Mesothelial cell of epicardium (in vitro differentiated cells): ENCODE measurements around the gene DDX25. TPM values are rescaled to one million over a fixed set of nuclear protein-coding genes. Genes with fewer than 3 reads are reported as not detected.

Source experiments
- DNase-seq, 2 experiments: peaks; one replicate each; pipeline ENCODE4 v3.0.0; 2021; ENCODE audit warnings: low spot score in 2 of 2; ENCODE audit not compliant: unreplicated experiment in 2 of 2
- H3K27ac Mint-ChIP-seq: 2 replicates; pipeline ENCODE4 v1.8.0; 2021; ENCODE audit warnings: mixed read lengths
- H3K27me3 Mint-ChIP-seq: 2 replicates; pipeline ENCODE4 v1.8.0; 2021; ENCODE audit warnings: low read depth, mixed read lengths
- H3K36me3 Mint-ChIP-seq: 2 replicates; pipeline ENCODE4 v1.8.0; 2021; ENCODE audit warnings: mixed read lengths
- H3K4me1 Mint-ChIP-seq: 2 replicates; pipeline ENCODE4 v1.8.0; 2021; ENCODE audit warnings: mixed read lengths
- H3K4me3 Mint-ChIP-seq: 2 replicates; pipeline ENCODE4 v1.8.0; 2021; ENCODE audit warnings: mild to moderate bottlenecking, moderate library complexity, mixed read lengths
- H3K9me3 Mint-ChIP-seq: 2 replicates; pipeline ENCODE4 v1.8.0; 2021; ENCODE audit warnings: mixed read lengths
- total RNA-seq: library from RNA; stranded (reverse); gene quantifications from 3 replicates; pipeline ENCODE4 v1.2.1, GENCODE V29; 2021
- TF ChIP-seq, protein P1 (sequence below): fragments of 200-600 bp; sonication (generic); IDR thresholded peaks from one replicate; pipeline ENCODE4 v1.5.0; 2021; ENCODE audit warnings: antibody characterized with exemption; ENCODE audit not compliant: unreplicated experiment

DDX25 gene
- total RNA-seq, 1 donor from 2014 or later, result 0.98 TPM

DNA sequence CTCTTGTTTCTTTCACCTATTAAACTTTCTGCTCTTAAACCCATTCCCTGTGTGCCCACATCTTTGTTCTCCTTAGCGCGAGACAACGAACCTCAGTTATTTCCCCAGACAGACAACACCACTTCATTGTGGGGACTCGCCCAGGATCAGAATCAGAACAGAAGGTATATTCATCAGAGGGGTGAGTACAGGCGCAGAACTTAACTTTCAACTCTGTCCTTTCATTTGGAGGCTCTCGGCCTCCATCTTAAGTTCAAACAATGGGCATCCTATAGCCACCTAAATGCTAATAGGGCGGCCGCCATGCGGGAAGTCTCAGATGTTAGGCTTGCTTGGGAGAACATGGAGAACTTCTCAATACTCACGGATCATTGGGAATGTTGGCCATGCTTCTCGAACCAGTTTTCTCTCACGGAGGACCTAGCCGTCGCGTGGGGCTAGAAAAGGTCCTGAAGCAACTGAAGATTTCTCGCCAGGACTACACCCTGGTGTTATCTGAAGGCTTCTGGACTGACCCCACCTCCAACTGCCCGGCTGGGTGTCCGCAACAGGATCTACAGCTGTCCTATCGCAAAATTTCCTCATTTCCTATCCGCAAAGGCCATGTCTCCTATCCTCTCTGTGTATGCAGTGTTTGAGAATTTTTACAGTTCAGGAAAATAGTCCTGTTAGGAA lies 30.3 kb upstream of the DDX25 start:
- DNase-seq, result no peak
- H3K36me3 Mint-ChIP-seq, result no peaks in the 10 kb centered on the region
- H3K4me3 Mint-ChIP-seq, result peak overlapping the region; percentile 54
- peaks cover 1% of the 10 kb centered on the region for H3K4me1 Mint-ChIP-seq
- TF ChIP-seq, protein P1, sequence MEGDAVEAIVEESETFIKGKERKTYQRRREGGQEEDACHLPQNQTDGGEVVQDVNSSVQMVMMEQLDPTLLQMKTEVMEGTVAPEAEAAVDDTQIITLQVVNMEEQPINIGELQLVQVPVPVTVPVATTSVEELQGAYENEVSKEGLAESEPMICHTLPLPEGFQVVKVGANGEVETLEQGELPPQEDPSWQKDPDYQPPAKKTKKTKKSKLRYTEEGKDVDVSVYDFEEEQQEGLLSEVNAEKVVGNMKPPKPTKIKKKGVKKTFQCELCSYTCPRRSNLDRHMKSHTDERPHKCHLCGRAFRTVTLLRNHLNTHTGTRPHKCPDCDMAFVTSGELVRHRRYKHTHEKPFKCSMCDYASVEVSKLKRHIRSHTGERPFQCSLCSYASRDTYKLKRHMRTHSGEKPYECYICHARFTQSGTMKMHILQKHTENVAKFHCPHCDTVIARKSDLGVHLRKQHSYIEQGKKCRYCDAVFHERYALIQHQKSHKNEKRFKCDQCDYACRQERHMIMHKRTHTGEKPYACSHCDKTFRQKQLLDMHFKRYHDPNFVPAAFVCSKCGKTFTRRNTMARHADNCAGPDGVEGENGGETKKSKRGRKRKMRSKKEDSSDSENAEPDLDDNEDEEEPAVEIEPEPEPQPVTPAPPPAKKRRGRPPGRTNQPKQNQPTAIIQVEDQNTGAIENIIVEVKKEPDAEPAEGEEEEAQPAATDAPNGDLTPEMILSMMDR, result no peak
- H3K27ac Mint-ChIP-seq, result no peak overlapping the region
- peaks cover 15% of the 10 kb centered on the region for H3K27me3 Mint-ChIP-seq
- H3K9me3 Mint-ChIP-seq, result peaks cover 11% of the 10 kb centered on the region

DNA sequence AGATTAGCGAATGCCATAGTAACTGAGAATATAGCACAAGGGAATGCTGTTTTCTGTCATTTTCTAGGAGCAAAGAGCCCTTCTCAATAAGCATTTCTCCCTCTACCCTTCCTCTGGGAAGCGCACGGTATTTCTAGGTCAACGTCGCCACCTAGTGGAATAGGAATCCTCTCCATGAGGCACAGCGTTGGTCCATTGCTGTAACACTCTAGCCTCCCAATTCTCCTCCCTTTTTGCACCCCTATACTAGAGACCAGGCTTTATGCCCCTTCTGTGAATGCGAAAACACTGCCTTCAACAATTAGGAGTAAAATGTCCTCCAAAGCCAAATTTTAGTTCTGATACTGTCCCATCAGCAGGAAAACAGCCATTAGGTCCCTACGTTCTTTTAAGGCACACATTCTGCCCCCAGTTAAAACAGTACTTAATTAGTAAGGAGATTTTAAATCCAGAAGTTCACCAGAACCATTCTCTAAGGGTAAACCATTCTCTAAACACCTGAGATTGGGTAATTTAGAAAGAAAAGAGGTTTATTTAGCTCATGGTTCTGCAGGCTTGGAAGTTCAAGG lies 29.7 kb upstream of the DDX25 start:
- Mint-ChIP-seq H3K4me3 (peak overlapping the region; percentile 54), H3K9me3 (peaks cover 11% of the 10 kb centered on the region), H3K27ac (no peak overlapping the region), H3K4me1 (peaks cover 1% of the 10 kb centered on the region), H3K27me3 (peaks cover 19% of the 10 kb centered on the region), H3K36me3 (no peaks in the 10 kb centered on the region)
- TF ChIP-seq, protein P1, result peak; percentile 56
- DNase-seq, result peak in 1 of 2 experiments; percentile 62

DNA sequence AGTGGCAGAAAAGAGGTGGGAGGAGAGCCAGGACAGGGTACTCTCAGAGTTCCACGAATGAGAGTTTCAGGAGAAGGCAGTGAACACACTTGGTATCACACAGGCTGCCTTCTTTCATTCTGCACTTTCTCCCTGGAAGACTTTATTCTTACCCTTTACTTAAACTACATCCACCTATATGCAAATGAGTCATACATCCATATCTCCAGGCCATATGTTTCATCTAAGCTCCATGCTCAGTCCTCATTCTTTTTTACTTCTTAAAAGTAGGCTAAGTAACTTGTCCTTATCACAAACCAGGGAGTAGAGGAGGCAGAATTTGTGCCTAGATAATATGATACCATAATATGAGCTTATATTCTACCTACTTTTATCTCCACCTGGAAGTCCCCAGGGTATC lies 23.0 kb upstream of the DDX25 start:
- H3K27me3 Mint-ChIP-seq, result peaks cover 37% of the 10 kb centered on the region
- no peaks in the 10 kb centered on the region for H3K4me1 Mint-ChIP-seq
- H3K36me3 Mint-ChIP-seq, result no peaks in the 10 kb centered on the region

DNA sequence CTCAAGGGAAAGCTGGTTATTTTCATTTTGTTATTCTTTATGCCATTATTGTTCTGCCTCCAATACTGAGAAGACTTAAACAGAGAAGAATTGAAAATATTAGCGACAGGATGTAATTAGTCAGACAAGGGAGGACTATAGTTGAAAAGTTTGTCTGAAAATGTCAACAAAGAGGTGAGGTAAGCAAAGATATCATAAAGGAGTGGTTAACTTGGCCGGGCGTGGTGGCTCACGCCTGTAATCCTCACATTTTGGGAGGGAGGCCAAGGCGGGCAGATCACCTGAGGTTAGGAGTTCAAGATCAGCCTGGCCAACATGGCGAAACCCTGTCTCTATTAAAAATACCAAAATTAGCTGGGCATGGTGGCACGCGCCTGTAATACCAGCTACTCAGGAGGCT lies 20.9 kb upstream of the DDX25 start:
- DNase-seq, result no peak
- peaks cover 35% of the 10 kb centered on the region for H3K27me3 Mint-ChIP-seq

More for the DNA sequence above, 23.0 kb upstream of the DDX25 start:
- DNase-seq, result no peak
- no peak overlapping the region for H3K4me3 Mint-ChIP-seq
- TF ChIP-seq, protein P1, result no peak
- H3K9me3 Mint-ChIP-seq, result no peaks in the 10 kb centered on the region
- H3K27ac Mint-ChIP-seq, result no peak overlapping the region

DNA sequence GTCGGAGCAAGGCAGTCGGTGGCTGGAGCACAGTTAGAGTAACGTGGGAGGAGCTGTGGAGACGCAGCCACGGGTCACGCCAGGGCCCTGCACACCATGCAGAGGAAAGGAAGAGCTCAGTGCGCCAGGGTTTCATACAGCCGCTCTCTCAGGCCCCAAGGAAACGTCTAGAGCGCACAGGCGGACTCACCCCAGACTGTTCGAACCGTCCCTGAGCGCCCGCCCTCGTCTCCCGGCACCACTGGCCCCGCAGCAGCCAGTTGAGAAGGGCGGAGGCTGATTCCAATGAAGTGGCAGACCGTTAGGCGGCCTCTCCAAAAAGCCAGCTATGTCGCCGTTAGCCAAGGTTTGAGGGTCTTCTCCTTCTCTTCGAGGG lies 17.3 kb upstream of the DDX25 start:
- Mint-ChIP-seq H3K4me1 (peaks cover 9% of the 10 kb centered on the region), H3K36me3 (no peaks in the 10 kb centered on the region), H3K9me3 (no peaks in the 10 kb centered on the region), H3K4me3 (peak overlapping the region; percentile 79), H3K27me3 (peaks cover 3% of the 10 kb centered on the region), H3K27ac (peak overlapping the region; percentile 67)
- DNase-seq, result no peak
- TF ChIP-seq, protein P1, result no peak

More for the DNA sequence above, 20.9 kb upstream of the DDX25 start:
- TF ChIP-seq, protein P1, result no peak
- no peak overlapping the region for H3K4me3 Mint-ChIP-seq
- H3K9me3 Mint-ChIP-seq, result no peaks in the 10 kb centered on the region
- H3K27ac Mint-ChIP-seq, result no peak overlapping the region
- no peaks in the 10 kb centered on the region for H3K36me3 Mint-ChIP-seq
- H3K4me1 Mint-ChIP-seq, result peaks cover 5% of the 10 kb centered on the region
